WTC11 (cell line): ENCODE measurements around the gene TNK2. TPM values are rescaled to one million over a fixed set of nuclear protein-coding genes. Genes with fewer than 3 reads are reported as not detected.
A peak's percentile ranks its signal among the peaks of the same experiment; 100 is the strongest.

Experiments used
- ATAC-seq: fragments of 200-7000 bp; cut with Tn5 transposase; 2 replicates; pipeline ENCODE4 v1.10.0; 2021; ENCODE audit warnings: mild to moderate bottlenecking, moderate library complexity
- CTCF ChIA-PET: fragments of 300-600 bp; sonication (Branson Sonifier 250); formaldehyde crosslinking; loops from one replicate; lab custom pipeline; 2021; ENCODE audit warnings: antibody characterized with exemption; lab: Charles Lee
- POLR2A ChIA-PET: fragments of 350-600 bp; sonication (Branson Sonifier 250); formaldehyde crosslinking; loops from one replicate; lab custom pipeline; 2021; ENCODE audit warnings: antibody characterized with exemption; lab: Charles Lee
- DNase-seq: peaks from one replicate; pipeline ENCODE4 v3.0.0; 2021; ENCODE audit warnings: low spot score
- H3K27ac Mint-ChIP-seq: 2 replicates; pipeline ENCODE4 v1.8.0; 2021; ENCODE audit warnings: mixed read lengths
- H3K27me3 Mint-ChIP-seq: 2 replicates; pipeline ENCODE4 v1.8.0; 2021; ENCODE audit warnings: low read depth, mild to moderate bottlenecking, moderate library complexity, mixed read lengths
- H3K36me3 Mint-ChIP-seq: 2 replicates; pipeline ENCODE4 v1.8.0; 2021; ENCODE audit warnings: mixed read lengths
- H3K4me1 Mint-ChIP-seq: 2 replicates; pipeline ENCODE4 v1.8.0; 2022; ENCODE audit warnings: mixed read lengths
- H3K4me3 Mint-ChIP-seq: 2 replicates; pipeline ENCODE4 v1.8.0; 2021; ENCODE audit warnings: mild to moderate bottlenecking, moderate library complexity, mixed read lengths
- H3K9me3 Mint-ChIP-seq: 2 replicates; pipeline ENCODE4 v1.8.0; 2021; ENCODE audit warnings: mixed read lengths
- AFF4 ChIP-seq: sonication (generic); formaldehyde crosslinking; IDR thresholded peaks from 2 replicates; pipeline ENCODE4 v1.8.1; 2023; ENCODE audit warnings: mild to moderate bottlenecking, missing genetic modification reagents, borderline replicate concordance
- E2F1 ChIP-seq: sonication (generic); formaldehyde crosslinking; IDR thresholded peaks from 2 replicates; pipeline ENCODE4 v1.8.0; 2022; ENCODE audit warnings: mild to moderate bottlenecking, missing genetic modification reagents
- E2F4 ChIP-seq: sonication (generic); formaldehyde crosslinking; IDR thresholded peaks from 2 replicates; pipeline ENCODE4 v1.8.1; 2022; ENCODE audit warnings: low read depth, mild to moderate bottlenecking, moderate library complexity, missing genetic modification reagents, borderline replicate concordance
- EMX1 ChIP-seq: fragments of 250-450 bp; sonication (Bioruptor Pico); IDR thresholded peaks from 2 replicates; pipeline ENCODE4 v1.8.0; 2021; ENCODE audit warnings: mild to moderate bottlenecking
- ESRRA ChIP-seq: sonication (generic); formaldehyde crosslinking; IDR thresholded peaks from 2 replicates; pipeline ENCODE4 v1.8.1; 2022; ENCODE audit warnings: mild to moderate bottlenecking, missing genetic modification reagents, borderline replicate concordance
- FOXP4 ChIP-seq: sonication (generic); formaldehyde crosslinking; IDR thresholded peaks from 2 replicates; pipeline ENCODE4 v1.8.0; 2022; ENCODE audit warnings: mild to moderate bottlenecking, missing genetic modification reagents
- GABPB1 ChIP-seq: sonication (generic); formaldehyde crosslinking; IDR thresholded peaks from 2 replicates; pipeline ENCODE4 v1.8.1; 2023; ENCODE audit warnings: mild to moderate bottlenecking, missing genetic modification reagents
- IRF1 ChIP-seq: sonication (generic); formaldehyde crosslinking; IDR thresholded peaks from 2 replicates; pipeline ENCODE4 v1.8.0; 2023; ENCODE audit warnings: missing genetic modification reagents
- KAT7 ChIP-seq: sonication (generic); formaldehyde crosslinking; IDR thresholded peaks from 2 replicates; pipeline ENCODE4 v1.8.1; 2023; ENCODE audit warnings: missing genetic modification reagents, mild to moderate bottlenecking, borderline replicate concordance
- NR2C2 ChIP-seq: sonication (generic); formaldehyde crosslinking; IDR thresholded peaks from 2 replicates; pipeline ENCODE4 v1.8.0; 2022; ENCODE audit warnings: mild to moderate bottlenecking, missing genetic modification reagents
- NR3C1 ChIP-seq: sonication (generic); formaldehyde crosslinking; conservative IDR thresholded peaks from 2 replicates; pipeline ENCODE4 v1.8.1; 2023; ENCODE audit warnings: low read depth, mild to moderate bottlenecking, missing genetic modification reagents
- SMAD3 ChIP-seq: sonication (generic); formaldehyde crosslinking; IDR thresholded peaks from 2 replicates; pipeline ENCODE4 v1.8.0; 2022; ENCODE audit warnings: missing genetic modification reagents, mild to moderate bottlenecking, borderline replicate concordance
- SOX15 ChIP-seq: fragments of 250-450 bp; sonication (Bioruptor Pico); IDR thresholded peaks from 2 replicates; pipeline ENCODE4 v1.9.0; 2021; ENCODE audit warnings: mild to moderate bottlenecking
- ZBTB21 ChIP-seq: sonication (generic); formaldehyde crosslinking; IDR thresholded peaks from 2 replicates; pipeline ENCODE4 v1.8.1; 2023; ENCODE audit warnings: mild to moderate bottlenecking, missing genetic modification reagents, borderline replicate concordance
- ZBTB43 ChIP-seq: sonication (generic); formaldehyde crosslinking; IDR thresholded peaks from 2 replicates; pipeline ENCODE4 v1.8.1; 2023; ENCODE audit warnings: mild to moderate bottlenecking, missing genetic modification reagents
- ZNF121 ChIP-seq: sonication (generic); formaldehyde crosslinking; IDR thresholded peaks from 2 replicates; pipeline ENCODE4 v1.8.0; 2023; ENCODE audit warnings: missing genetic modification reagents
- ZNF281 ChIP-seq: sonication (generic); formaldehyde crosslinking; IDR thresholded peaks from 2 replicates; pipeline ENCODE4 v1.8.0; 2023; ENCODE audit warnings: mild to moderate bottlenecking, missing genetic modification reagents
- ZNF425 ChIP-seq: fragments of 250-450 bp; sonication (Bioruptor Pico); conservative IDR thresholded peaks from 2 replicates; pipeline ENCODE4 v1.9.0; 2021; ENCODE audit warnings: mild to moderate bottlenecking
- total RNA-seq: library from RNA; stranded (reverse); gene quantifications from 3 replicates; pipeline ENCODE4 v1.2.3, GENCODE V29; 2021

TNK2 gene
- total RNA-seq, 1 experiment from 2014 or later, result 58.4 TPM

GRCh38 chr3:195869413-195870001 is 38.8 kb downstream of the TNK2 start:
- ChIA-PET POLR2A (no interaction called here), CTCF (interaction anchor here (0.7 to 2.5 kb wide), 4 partner anchors 10 to 38 kb away, joined by 3 to 16 read pairs (median 4); no protein-coding TSS in a partner anchor)
- Mint-ChIP-seq H3K4me3 (no peak overlapping the region), H3K27ac (peak overlapping the region; percentile 65; the same call in 1 of the 2 replicates), H3K9me3 (no peaks in the 10 kb centered on the region), H3K27me3 (no peaks in the 10 kb centered on the region), H3K4me1 (no peaks in the 10 kb centered on the region), H3K36me3 (no peaks in the 10 kb centered on the region; the same call in 1 of the 2 replicates)
- DNase-seq, result no peak
- TF ChIP-seq EMX1 (CRISPR knock-in tag) (no peak), ZNF425 (CRISPR knock-in tag) (no peak), KAT7 (no peak), ZBTB43 (CRISPR knock-in tag) (no peak), ZNF281 (no peak), SMAD3 (CRISPR knock-in tag) (no peak), IRF1 (no peak), SOX15 (no peak), NR2C2 (CRISPR knock-in tag) (no peak), NR3C1 (no peak), E2F1 (CRISPR knock-in tag) (no peak), ZNF121 (no peak)
- ATAC-seq, result no peak

- DNase-seq (no peak), ATAC-seq (peak; percentile 51)
- Mint-ChIP-seq H3K4me3 (no peak overlapping the region), H3K27ac (no peak overlapping the region), H3K9me3 (no peaks in the 10 kb centered on the region), H3K4me1 (no peaks in the 10 kb centered on the region), H3K27me3 (no peaks in the 10 kb centered on the region), H3K36me3 (no peaks in the 10 kb centered on the region; the same call in 1 of the 2 replicates)
- CTCF ChIA-PET, result interaction anchor here (1.1 to 1.8 kb wide), 2 partner anchors 21 to 26 kb away, joined by 3 to 4 read pairs; no protein-coding TSS in a partner anchor
- POLR2A ChIA-PET, result no interaction called here
- TF ChIP-seq KAT7 (no peak), E2F4 (CRISPR knock-in tag) (no peak), GABPB1 (CRISPR knock-in tag) (no peak), ESRRA (no peak), FOXP4 (CRISPR knock-in tag) (no peak), AFF4 (CRISPR knock-in tag) (no peak), ZBTB21 (CRISPR knock-in tag) (no peak)
Measured at GRCh38 chr3:195868866-195869412, 39.4 kb downstream of the TNK2 start.
